ENCODE results near the gene PIK3CB. TPM values are rescaled to one million over a fixed set of nuclear protein-coding genes. Genes with fewer than 3 reads are reported as not detected.

Gene PIK3CB
- total and polyA plus RNA-seq, 2 of the 8 experiments (the other 6 are each of a cell fraction or from before 2014, with no cell fraction given): 8.3 to 35.2 TPM

DNA sequence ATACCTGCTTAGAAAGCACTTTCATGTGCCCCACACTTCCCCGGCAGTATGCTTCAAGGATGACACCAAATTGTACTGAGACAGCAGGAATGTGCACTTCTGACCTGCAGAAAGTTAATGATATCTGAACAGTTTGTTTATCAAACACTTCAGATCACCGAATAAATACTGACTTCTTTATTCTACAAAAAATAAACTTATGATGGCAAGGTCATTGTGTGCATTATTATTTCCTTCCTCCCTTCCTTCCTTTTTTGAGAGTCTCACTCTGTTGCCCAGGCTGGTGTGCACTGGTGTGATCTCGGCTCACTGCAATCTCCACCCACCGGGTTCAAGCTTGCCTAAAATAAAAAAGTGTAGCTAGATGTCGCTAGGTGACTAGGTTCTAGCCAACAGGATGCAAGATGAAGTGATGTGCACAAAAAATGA lies 145.8 kb downstream of the PIK3CB start (continued):
- TF ChIP-seq MAX (IDR thresholded peaks at IDR 0.05): no peak
- TF ChIP-seq CTCF (IDR thresholded peaks at IDR 0.05; ENCODE audit: control extremely low read depth in 1 of 3, insufficient read depth in 1 of 3, low read depth in 1 of 3, low read length in 3 of 3): no peak
- no peak for TF ChIP-seq NRF1 (IDR thresholded peaks at IDR 0.05; ENCODE audit: low read depth, low read length)
- no peak for TF ChIP-seq KDM1A (IDR thresholded peaks at IDR 0.05; ENCODE audit: borderline replicate concordance, low read length)
- no peak for TF ChIP-seq RXRA (IDR thresholded peaks at IDR 0.05; ENCODE audit: insufficient read depth, low read depth, low read length)
- no peak for TF ChIP-seq SUZ12 (IDR thresholded peaks at IDR 0.05; ENCODE audit: low read length)
